ENCODE results near the gene MYRIP.

DNA sequence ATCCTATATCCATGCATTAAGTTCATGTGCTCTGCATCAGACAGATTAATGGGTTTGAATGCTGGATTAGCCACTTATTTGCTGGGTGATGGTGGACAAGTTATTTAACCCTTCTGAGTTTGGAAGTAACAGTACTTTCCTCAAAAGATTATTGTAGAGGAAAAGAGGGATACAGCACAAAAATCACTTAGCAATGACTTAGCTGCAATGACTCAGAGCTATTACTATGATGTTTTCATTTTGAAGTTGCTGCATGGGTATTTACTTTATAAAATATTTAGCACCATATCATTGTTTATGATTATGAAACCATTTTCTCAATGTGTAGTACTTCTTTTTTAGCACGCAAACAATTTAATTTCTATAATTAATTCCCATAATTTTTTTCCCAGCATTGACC, 248.4 kb downstream of the MYRIP start:
- TF ChIP-seq, protein P1, sequence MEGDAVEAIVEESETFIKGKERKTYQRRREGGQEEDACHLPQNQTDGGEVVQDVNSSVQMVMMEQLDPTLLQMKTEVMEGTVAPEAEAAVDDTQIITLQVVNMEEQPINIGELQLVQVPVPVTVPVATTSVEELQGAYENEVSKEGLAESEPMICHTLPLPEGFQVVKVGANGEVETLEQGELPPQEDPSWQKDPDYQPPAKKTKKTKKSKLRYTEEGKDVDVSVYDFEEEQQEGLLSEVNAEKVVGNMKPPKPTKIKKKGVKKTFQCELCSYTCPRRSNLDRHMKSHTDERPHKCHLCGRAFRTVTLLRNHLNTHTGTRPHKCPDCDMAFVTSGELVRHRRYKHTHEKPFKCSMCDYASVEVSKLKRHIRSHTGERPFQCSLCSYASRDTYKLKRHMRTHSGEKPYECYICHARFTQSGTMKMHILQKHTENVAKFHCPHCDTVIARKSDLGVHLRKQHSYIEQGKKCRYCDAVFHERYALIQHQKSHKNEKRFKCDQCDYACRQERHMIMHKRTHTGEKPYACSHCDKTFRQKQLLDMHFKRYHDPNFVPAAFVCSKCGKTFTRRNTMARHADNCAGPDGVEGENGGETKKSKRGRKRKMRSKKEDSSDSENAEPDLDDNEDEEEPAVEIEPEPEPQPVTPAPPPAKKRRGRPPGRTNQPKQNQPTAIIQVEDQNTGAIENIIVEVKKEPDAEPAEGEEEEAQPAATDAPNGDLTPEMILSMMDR (IDR thresholded peaks at IDR 0.05 in 2 of 3, conservative IDR thresholded peaks at IDR 0.05 in 1 of 3; ENCODE audit: borderline replicate concordance in 1 of 3, insufficient read depth in 1 of 3, low read depth in 2 of 3, low read length in 2 of 3) = no peak
- TF ChIP-seq, protein P2, sequence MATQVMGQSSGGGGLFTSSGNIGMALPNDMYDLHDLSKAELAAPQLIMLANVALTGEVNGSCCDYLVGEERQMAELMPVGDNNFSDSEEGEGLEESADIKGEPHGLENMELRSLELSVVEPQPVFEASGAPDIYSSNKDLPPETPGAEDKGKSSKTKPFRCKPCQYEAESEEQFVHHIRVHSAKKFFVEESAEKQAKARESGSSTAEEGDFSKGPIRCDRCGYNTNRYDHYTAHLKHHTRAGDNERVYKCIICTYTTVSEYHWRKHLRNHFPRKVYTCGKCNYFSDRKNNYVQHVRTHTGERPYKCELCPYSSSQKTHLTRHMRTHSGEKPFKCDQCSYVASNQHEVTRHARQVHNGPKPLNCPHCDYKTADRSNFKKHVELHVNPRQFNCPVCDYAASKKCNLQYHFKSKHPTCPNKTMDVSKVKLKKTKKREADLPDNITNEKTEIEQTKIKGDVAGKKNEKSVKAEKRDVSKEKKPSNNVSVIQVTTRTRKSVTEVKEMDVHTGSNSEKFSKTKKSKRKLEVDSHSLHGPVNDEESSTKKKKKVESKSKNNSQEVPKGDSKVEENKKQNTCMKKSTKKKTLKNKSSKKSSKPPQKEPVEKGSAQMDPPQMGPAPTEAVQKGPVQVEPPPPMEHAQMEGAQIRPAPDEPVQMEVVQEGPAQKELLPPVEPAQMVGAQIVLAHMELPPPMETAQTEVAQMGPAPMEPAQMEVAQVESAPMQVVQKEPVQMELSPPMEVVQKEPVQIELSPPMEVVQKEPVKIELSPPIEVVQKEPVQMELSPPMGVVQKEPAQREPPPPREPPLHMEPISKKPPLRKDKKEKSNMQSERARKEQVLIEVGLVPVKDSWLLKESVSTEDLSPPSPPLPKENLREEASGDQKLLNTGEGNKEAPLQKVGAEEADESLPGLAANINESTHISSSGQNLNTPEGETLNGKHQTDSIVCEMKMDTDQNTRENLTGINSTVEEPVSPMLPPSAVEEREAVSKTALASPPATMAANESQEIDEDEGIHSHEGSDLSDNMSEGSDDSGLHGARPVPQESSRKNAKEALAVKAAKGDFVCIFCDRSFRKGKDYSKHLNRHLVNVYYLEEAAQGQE (IDR thresholded peaks at IDR 0.05; ENCODE audit: low read depth) = no peak
- TF ChIP-seq CEBPB (IDR thresholded peaks at IDR 0.05; ENCODE audit: low read depth) = no peak
- TF ChIP-seq CBX3 (IDR thresholded peaks at IDR 0.05; ENCODE audit: low read depth) = no peak

All from HCT116 (cell line).